GM19438 (cell line): Measurements from ENCODE around the gene MYNN.
"Not testable (repeated sequence)": the region's sequence is repeated elsewhere in the genome, so short reads cannot be mapped to it uniquely, and the experiment has no call there.

ENCODE experiments used
- ATAC-seq: cut with Tn5 transposase; IDR thresholded peaks from one replicate; pipeline ENCODE4 v1.9.1; 2021; ENCODE audit warnings: low read depth; ENCODE audit not compliant: unreplicated experiment

Gene MYNN

DNA sequence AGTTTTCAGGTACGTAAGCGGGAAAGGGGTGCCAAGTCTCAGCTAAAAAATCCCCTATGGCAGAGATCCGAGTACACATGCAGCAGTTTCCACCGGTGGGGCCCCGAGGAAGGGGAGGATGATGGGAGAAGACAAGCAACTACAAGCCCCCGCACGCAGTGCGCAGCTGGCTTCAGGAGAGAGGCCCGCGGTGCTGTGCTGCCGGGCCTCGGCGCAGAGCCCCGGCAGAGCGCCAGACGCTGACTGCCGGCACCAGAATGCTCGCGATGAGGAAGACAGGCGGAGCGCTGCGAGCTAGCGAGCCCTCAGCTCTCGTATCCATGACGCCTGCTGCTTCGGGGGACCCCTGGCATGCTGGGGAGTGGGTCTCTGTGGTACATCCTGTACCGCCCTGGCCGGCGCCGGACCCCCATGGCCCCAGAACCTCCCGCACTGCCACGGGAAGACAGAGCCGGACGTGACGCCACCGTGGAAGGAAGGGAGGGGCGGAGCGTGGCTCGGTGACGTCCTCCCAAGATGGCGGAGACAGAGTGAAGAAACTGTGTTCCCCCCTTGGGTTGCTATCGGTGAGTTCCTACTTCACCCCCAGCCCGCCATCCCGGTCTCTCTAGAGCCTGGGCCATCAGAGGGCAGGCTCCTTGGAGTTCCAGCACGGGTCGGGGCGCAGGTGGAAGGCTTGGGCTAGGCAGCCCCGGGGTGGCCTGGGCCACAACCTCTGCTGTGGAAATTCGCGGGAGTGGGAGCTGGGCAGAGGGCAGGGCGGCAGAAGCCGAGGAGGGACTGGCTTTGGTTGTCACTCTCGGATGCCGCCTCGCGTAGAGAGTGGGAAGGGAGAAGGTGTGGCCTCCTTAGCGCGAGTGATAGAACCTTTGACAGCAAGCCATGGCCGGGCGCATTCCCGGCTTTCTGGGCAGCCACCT is at the start of gene MYNN:
Gene MYNN, plus strand, starts transcription at position 500 of the 920 bp plus-strand sequence. CDS start 900 bp downstream, outside the sequence.
- peak; percentile 80 for ATAC-seq

DNA sequence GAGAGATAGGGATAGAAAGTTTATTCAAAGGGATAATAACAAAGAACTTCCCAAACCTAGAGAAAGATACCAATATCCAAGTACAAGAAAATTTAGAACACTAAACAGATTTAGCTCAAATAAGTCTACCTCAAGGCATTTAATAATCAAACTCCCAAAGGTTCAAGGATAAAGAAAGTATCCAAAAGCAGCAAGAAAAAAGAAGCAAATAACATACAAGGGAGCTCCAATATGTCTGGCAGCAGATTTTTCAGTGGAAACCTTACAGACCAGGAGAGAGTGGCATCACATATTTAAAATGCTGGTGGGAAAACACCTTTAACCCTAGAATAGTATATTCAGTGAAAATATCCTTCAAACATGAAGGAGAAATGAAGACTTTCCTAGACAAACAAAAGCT is 41.3 kb upstream of the MYNN start:
- ATAC-seq, result not testable (repeated sequence)

DNA sequence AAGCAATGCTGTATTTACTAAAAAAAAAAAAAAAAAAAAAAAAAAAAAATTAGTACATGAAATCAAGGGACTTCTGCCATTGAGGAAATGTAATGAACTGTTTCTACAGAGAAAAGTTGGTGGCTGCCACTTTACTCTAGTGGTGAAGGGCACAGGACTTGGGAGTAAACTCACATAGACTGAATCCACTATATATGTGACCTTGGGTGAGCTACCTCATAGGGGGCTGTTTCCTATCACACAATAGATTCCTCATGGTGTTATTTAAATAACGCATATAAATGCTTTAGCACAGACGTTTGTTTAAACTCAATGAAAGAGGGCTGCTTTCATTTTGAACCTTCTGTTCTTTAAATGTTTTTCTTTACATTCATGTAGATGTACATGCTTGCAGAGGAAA is 34.1 kb upstream of the MYNN start:
- no peak for ATAC-seq

DNA sequence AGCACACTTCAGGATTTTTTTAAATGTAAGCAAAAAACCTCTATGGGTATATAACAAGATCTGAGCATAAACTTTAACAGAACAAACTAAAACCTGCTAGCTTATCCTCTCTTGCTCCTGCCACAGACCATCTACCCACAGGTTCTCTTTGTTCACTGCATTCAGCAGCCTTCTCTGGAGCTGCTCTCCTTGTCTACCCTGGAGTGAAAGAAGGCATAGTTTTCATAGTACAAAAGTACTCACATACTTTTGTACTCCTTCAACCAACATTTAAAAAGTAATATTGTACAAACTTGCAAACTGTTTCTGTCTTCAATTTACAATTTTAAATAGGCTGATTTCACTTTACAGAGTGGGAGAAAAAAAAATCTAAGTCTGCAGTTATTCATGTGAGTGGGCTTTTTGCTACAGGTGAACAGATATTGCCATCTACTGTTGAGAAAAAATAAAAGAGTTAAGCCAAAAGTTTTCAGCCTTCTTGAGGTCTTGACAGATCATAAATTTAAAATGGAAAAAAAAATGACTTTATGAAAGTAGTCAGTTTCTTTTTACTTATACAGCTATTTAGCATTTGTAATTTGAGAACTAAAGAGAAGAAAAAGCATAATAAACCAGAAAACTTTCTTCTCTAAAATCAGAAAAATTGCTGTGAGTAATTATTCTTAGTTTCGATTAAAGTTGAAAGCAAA is 28.7 kb upstream of the MYNN start:
- no peak for ATAC-seq

DNA sequence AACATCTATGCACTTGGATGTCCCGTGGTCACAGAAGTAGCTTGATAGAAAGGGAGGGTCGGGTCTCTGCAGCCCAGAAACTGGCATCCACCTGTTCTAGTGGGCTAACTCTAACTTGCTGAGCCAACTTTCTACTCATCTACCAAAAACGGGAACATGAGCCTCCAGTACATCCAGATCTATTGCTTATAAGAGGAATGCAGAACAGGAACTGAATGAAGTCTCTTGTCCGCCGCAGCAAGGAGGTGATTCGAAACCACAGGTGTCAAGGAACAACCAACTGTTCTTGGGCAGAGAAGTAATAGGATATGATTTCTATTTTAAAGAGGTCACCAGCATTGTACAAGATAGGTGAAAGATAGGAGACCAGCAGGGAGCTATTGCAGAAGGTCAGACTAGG is 26.3 kb upstream of the MYNN start:
- ATAC-seq, result no peak

DNA sequence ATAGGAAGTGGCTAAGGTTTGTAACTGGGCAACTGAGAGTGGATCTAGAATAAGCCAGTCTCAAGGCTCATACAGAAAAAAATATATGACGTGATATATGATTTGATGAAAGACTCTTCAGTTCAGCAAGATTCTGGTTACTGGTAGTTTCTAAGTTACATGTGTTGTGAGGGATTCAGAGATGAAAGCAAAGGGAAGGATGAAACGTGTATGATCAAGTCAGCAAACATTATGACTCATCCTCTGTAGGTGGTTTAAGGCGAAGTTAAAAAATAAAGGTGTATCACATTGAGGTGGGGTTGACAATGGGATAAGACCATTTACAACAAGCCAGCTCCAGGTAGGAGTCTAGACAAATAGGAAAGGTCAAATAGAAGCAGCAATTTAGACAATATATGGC is 24.5 kb upstream of the MYNN start:
- no peak for ATAC-seq

DNA sequence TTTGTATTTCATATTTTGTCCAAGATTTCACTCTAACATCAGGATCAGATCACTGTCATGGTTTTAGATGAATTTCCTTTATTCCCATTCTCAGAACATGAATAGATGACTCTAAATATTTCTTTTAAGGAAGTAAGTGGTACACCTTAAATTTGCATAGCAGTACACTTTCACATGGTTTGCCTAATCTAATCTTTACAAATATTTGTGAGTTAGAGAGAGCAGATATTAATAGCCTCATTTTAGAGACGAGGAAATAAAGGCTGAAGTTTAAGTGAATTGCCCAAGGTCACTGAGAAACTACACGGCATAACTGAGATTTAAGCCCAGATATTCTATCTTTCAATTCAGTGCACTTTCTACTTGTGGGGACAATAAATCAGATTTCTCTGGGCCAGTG is 22.5 kb upstream of the MYNN start:
- no peak for ATAC-seq

DNA sequence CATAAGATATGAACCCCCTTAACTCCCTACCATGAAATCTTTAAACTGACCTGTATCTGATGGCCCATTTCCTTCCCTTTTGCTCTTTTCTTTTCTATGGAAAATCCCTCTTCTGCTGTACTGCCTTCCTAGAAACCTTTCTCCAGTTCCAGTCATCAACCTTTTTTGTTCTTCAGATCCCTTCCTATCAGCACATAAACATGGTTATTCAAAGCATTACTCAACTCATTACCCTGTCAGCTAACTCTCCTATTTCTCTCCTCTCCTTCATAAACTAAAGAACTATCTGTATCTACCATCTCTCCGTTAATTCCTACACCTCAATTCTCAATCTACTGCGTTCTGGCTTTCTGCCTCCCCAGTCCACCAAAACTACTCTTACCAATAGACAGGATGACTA is 21.3 kb upstream of the MYNN start:
- no peak for ATAC-seq

DNA sequence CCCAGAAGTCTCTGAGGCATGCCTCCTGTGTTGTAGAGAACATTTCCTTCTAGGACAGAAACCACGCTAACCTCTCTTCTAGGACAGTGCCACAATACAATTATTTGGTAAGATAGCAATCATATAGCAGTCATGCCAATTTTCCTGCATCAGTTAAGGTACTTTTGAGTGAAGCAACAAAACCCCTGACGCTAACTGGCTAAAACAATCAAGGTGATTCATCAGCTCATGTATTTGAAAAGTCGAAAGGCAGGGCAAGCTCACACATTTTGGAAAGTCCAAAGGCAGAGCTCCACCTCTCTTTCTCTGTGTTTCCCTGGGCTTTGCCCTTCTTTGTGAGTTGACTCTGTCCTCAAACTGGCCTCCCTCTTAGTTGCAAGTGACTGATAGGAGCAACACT is 18.5 kb upstream of the MYNN start:
- ATAC-seq, result no peak

DNA sequence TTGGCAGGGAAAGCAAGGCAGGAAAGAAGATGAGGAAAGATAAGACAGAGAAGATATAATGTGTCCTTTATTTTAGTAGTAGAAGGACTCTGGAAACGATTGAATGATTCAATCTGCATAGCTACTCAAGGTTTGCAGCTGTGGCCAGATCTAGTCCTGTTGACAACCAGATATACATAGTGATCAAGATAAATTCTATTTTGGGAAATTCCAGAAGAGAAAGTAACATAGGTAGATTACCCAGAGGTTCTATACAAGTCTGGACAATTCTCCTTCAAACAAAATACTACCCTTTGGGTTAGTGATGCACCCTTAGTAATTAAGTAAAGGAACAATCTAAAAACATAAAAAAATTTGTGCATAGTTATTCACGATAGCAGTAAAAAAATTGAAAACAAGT is 17.7 kb upstream of the MYNN start:
- ATAC-seq, result no peak

DNA sequence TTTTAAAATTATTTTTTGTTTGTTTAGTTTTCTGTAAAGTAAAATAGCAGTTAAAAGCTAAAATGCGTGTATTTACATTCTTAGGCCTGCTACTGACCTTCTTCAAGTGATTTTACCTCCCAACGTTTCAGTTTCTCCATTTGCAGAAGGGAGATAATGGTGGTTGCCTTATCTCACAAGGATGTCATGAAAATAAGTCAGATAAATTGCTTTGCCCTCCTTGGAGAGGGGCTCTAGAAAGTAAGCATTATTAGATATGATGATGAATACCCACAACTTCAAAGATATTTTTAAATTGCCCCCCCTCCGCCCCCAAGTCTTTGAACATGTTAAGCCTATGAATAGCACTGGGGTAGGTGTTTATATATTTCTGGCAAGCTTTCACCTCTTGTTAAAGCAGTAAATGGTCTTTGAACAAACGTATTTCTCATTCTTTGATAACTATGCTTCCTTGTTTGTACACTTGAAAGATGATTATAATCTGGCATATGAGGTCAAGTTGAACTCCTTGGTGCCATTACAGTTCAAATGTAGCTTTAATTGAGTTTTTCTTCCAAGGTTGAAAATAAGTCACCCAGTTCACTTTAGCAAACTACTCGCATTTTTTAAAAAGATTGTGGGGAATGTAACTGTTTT is 14.7 kb upstream of the MYNN start:
- ATAC-seq, result no peak

DNA sequence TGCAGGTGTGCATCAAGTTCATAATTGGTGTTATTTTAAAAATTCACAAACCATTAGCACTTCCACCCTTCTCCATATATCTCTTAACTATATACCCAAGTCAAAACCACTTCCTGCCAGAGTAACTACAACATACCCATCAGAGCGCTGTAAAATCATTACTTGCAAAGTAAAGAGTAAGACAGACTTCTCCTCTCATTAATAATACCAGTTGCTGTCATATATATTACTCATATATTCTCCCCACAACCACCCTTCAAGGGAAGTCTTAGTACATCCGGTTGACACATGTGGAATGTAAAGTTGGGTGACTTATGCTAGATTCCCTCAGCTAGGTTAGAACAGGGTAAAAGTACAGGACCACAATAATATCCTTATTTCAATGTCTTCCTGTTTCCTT is 13.9 kb upstream of the MYNN start:
- ATAC-seq, result no peak

DNA sequence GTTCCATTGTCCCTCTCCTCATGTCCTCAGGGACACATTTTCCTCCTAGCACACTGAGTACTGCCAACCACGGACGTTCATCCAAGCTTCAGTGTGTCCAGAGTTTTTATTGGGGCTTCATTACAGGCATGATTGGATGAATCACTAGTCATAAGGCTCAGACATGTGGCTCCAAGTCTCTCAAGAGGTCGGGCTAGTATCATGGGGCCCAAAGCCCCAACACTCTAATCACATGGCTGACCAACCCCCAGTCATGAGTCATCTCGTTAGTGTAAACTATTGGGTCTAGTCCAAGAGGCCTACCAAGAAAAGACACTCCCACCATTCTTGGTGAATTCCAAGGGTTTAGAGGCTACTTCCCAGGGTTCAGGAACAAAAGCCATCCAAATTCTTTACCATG is 12.7 kb upstream of the MYNN start:
- no peak for ATAC-seq

DNA sequence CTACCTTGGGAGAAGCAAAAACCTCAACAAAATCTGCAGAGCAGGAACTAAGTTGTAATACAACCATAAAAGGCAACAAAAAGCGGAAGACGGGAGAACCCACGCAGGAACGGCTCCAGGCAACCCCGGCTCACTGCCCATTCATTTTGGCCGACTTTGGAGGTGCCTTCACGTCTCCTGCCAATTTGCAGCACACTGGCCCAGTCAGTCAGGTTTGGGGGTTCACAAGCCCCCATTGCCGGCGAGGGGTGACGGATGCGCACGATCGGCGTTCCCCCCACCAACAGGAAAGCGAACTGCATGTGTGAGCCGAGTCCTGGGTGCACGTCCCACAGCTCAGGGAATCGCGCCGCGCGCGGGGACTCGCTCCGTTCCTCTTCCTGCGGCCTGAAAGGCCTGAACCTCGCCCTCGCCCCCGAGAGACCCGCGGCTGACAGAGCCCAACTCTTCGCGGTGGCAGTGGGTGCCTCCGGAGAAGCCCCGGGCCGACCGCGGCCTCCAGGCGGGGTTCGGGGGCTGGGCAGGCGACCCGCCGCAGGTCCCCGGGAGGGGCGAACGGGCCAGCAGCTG is 8.8 kb upstream of the MYNN start:
- peak; percentile 35 for ATAC-seq

DNA sequence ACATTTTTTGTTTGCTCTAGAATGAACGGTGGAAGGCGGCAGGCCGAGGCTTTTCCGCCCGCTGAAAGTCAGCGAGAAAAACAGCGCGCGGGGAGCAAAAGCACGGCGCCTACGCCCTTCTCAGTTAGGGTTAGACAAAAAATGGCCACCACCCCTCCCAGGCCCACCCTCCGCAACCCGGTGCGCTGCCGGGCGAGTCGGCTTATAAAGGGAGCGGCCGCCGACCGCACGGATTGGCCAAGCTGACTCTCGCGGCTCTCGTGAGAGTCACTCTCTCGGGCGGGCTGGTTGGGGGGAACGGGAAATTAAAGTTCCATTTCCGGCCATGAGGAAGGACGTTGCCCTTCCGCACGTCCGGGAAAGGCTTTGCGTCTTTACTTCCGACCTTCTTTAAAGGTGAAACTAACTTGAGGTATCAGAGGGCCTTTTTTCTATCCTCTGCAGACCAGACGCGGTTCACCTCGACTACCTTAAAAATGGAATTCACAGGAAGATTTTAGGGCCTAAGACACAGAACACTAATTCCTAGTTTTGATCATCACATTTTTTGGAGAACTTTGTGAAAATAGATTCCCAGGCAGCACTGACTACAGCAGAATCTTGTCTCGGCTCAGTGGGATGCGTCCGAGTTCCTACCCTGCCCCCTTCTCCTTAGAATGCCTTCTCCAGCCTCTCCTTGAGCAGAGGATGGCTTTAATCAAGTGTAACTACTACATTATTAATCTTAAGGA is 8.1 kb upstream of the MYNN start, which contains the start of gene TERC:
Gene TERC, minus strand, starts transcription at position 179 of the 731 bp plus-strand sequence.
- peak; percentile 71 for ATAC-seq

DNA sequence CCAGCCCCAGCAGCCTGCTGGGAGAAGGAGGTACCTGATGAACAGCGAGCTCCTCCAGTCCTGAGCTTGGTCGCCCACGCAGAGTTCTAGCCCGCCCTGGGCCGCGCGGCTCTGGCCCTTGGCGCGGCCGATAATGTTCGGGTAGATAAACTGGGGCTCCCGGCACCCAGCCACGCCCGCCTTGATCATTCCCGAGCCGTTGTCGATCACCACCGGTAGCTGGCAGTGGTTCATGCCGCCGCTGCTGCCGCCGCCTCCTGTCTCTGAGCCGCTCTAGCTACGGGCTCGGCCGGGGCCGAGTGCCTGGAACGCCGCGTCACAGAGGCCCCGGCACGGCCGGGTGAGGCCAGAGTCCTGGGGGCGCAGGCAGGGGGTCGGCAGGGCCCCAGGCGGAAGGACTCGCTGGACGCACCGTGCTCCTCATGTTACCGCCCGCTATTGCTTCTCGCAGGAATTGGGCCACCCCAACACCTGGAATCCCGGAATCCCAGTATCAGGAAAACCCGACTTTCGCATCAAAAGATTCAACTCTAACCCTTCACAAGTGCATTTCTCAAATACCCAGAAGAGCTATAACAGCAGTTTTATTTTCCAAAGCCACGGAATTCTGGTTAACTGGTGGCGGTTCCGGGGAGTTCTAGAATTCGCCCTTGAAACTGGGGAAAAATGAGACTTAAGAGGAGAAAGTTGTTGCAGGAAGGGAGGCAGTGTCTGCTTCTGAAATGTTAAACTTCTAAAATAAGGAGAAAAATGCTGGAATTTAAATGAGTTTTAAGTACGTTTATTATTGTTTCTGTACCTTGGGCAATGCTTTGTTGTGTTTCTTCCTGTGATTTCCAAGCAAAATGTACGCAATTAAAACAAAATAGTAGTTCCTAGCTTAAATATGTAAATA is 3.7 kb upstream of the MYNN start, which contains the start of gene ACTRT3:
Gene ACTRT3, minus strand, starts transcription at position 275 of the 895 bp plus-strand sequence. Its CDS starts 41 bp downstream, at position 234.
- ATAC-seq, result peak; percentile 16

DNA sequence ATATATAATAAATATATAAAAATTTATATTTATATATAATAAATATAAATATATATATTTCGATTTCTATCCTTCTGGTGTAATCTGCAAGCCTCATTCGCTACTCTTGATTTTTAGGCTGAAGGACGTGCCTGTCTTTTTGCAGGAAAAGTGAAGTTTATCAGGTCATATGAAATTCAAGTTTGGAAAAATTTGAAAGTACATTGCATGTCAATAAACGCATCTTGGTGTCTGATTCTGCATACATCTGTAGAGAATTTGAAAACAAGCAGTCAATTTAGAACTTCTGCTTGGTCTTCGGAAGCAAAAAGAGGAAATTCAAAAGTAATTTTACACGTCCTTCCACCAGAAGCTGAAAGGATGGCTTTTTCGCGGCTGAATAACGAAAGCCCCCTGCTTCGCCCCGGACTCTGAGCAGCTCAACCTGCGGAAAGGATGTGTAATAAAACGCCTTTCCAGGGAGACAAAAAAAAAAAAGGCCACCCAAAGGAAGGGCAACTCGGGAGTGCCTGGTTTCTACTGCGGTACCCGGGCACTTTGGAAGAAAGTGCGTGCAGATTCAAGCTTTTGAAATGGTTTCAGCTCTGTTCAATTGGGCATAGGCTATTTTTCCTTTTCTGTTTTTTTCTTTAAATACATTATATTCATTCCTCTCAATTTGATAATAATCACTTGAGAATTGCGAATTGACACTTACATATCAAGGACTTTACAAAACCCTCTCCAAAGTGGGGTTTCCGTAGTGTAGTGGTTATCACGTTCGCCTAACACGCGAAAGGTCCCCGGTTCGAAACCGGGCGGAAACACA is 1.5 kb upstream of the MYNN start:
- ATAC-seq, result no peak

DNA sequence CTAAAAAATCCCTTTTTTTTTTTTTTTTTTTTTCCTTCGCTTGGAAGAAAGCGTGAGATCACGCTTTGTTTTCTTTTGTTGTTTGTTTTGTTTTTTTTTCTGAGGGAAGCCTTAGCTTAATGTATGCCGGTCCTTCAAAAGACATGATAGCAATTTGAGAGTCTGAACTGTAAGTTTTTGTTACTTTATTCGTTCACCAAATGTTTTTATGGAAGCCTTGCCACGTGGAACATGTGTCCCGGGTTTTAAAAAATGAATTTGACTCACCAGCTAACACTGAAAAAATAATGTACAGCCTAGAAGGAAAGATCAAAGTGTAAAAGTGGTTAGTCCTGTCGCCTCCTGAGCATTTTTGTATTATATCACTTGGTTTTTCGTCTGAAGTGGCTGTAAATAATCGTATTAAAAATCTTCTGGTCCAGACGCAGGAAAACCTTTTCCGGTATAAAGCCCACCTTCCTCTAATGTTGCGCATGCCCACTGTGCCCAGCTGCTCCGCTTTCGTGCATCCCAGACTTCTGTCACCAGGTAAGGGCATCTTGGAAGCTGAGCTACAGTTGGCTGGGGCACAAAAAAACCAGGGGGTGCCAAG is 795 bp upstream of the MYNN start:
- ATAC-seq, result peak; percentile 21
